ENCODE results near the gene PTPRQ.

- TF ChIP-seq CTCF (IDR thresholded peaks at IDR 0.05): no peak
- TF ChIP-seq POLR2A (IDR thresholded peaks at IDR 0.05): no peak
- TF ChIP-seq EP300 (IDR thresholded peaks at IDR 0.05): no peak
Observed at GRCh38 chr12:80708259-80708974, 264.4 kb downstream of the PTPRQ start.

Data from tibial nerve (tissue), 4 donors.